Kidney epithelial cell (primary cell): ENCODE data around the gene ERC2. TPM values are rescaled to one million over a fixed set of nuclear protein-coding genes. Genes with fewer than 3 reads are reported as not detected.

Experiments
- DNase-seq: peaks from one replicate; pipeline ENCODE4 v3.0.0-alpha.2; 2010; ENCODE audit warnings: low read depth
- H3K27me3 ChIP-seq: 2 replicates; pipeline ENCODE4 v1.6.0; 2011; ENCODE audit warnings: low read length; ENCODE audit not compliant: control insufficient read depth, insufficient read depth
- H3K36me3 ChIP-seq: 2 replicates; pipeline ENCODE4 v1.5.1; 2011; ENCODE audit warnings: low read length; ENCODE audit not compliant: control insufficient read depth, insufficient read depth
- H3K4me3 ChIP-seq: 2 replicates; pipeline ENCODE4 v1.5.1; 2011; ENCODE audit warnings: low read depth, mild to moderate bottlenecking, control low read depth, low read length
- CTCF ChIP-seq: IDR thresholded peaks from 2 replicates; pipeline ENCODE4 v1.5.1; 2011; ENCODE audit warnings: mild to moderate bottlenecking, moderate library complexity, low read length, control low read depth, inconsistent platforms; ENCODE audit not compliant: insufficient read depth, poor library complexity, severe bottlenecking
- total RNA-seq: library from RNA; depleted of rRNA; stranded (reverse); fragments of >200 nt; gene quantifications from 2 replicates; pipeline ENCODE4 v1.2.3, GENCODE V29; 2015

Gene ERC2
- total RNA-seq, 1 donor from 2014 or later, result 17.0 TPM

GRCh38 chr3:55682461-55682860 is 785.8 kb downstream of the ERC2 start:
- Histone ChIP-seq H3K27me3 (no peaks in the 10 kb centered on the region), H3K36me3 (no peaks in the 10 kb centered on the region), H3K4me3 (no peak overlapping the region)
- TF ChIP-seq CTCF, result no peak
- DNase-seq, result no peak

GRCh38 chr3:55678546-55679216 is 789.6 kb downstream of the ERC2 start:
- Histone ChIP-seq H3K36me3 (no peaks in the 10 kb centered on the region), H3K4me3 (no peak overlapping the region), H3K27me3 (no peaks in the 10 kb centered on the region)
- TF ChIP-seq CTCF, result no peak
- DNase-seq, result no peak

- Histone ChIP-seq H3K36me3 (no peaks in the 10 kb centered on the region), H3K27me3 (no peaks in the 10 kb centered on the region), H3K4me3 (no peak overlapping the region)
- DNase-seq, result no peak
- TF ChIP-seq CTCF, result no peak
Observed at GRCh38 chr3:55676643-55677042, 791.6 kb downstream of the ERC2 start.

GRCh38 chr3:55675478-55675877 is 792.8 kb downstream of the ERC2 start:
- no peak for DNase-seq
- TF ChIP-seq CTCF, result no peak
- no peaks in the 10 kb centered on the region for H3K36me3 ChIP-seq
- H3K4me3 ChIP-seq, result no peak overlapping the region
- no peaks in the 10 kb centered on the region for H3K27me3 ChIP-seq

- H3K27me3 ChIP-seq, result no peaks in the 10 kb centered on the region
- no peak for TF ChIP-seq CTCF
- no peaks in the 10 kb centered on the region for H3K36me3 ChIP-seq
- DNase-seq, result no peak
- no peak overlapping the region for H3K4me3 ChIP-seq
Observed at GRCh38 chr3:55673764-55674163, 794.5 kb downstream of the ERC2 start.

- Histone ChIP-seq H3K27me3 (no peaks in the 10 kb centered on the region), H3K4me3 (no peak overlapping the region), H3K36me3 (no peaks in the 10 kb centered on the region)
- DNase-seq, result no peak
- no peak for TF ChIP-seq CTCF
Observed at GRCh38 chr3:55669133-55669532, 799.1 kb downstream of the ERC2 start.
